HepG2 (cell line): Measurements from ENCODE around the gene VRK3. TPM values are rescaled to one million over a fixed set of nuclear protein-coding genes. Genes with fewer than 3 reads are reported as not detected.

Experiments
- CREM ChIP-seq, 2 experiments: sonication (generic) in 1 of 2; formaldehyde crosslinking in 1 of 2; IDR thresholded peaks; 2 replicates each; pipeline versions ENCODE4 v1.4.0 to v1.6.1; 2016 to 2020; ENCODE audit warnings: antibody characterized with exemption in 1 of 2, mild to moderate bottlenecking in 1 of 2, missing genetic modification reagents in 1 of 2
- HHEX ChIP-seq: IDR thresholded peaks from 2 replicates; pipeline ENCODE4 v1.6.1; 2016; ENCODE audit warnings: control low read depth
- HOXD1 ChIP-seq: sonication (generic); formaldehyde crosslinking; IDR thresholded peaks from 2 replicates; pipeline ENCODE4 v1.5.0; 2020; ENCODE audit warnings: missing genetic modification reagents
- MAF1 ChIP-seq: sonication (generic); formaldehyde crosslinking; IDR thresholded peaks from 2 replicates; pipeline ENCODE4 v1.5.0; 2020; ENCODE audit warnings: missing genetic modification reagents, borderline replicate concordance
- MED8 ChIP-seq: sonication (generic); formaldehyde crosslinking; IDR thresholded peaks from 2 replicates; pipeline ENCODE4 v1.8.1; 2023; ENCODE audit warnings: mild to moderate bottlenecking, missing genetic modification reagents; ENCODE audit not compliant: insufficient replicate concordance
- MYPOP ChIP-seq: sonication (generic); formaldehyde crosslinking; IDR thresholded peaks from 2 replicates; pipeline ENCODE4 v1.8.1; 2023; ENCODE audit warnings: mild to moderate bottlenecking, moderate library complexity, missing genetic modification reagents
- NCOA1 ChIP-seq: sonication (generic); formaldehyde crosslinking; IDR thresholded peaks from 2 replicates; pipeline ENCODE4 v1.9.0; 2021; ENCODE audit warnings: missing genetic modification reagents
- PHF21A ChIP-seq: sonication (generic); formaldehyde crosslinking; IDR thresholded peaks from 2 replicates; pipeline ENCODE4 v1.5.0; 2020; ENCODE audit warnings: mild to moderate bottlenecking, missing genetic modification reagents
- ZBTB3 ChIP-seq: sonication (generic); formaldehyde crosslinking; IDR thresholded peaks from 2 replicates; pipeline ENCODE4 v1.4.0; 2020; ENCODE audit warnings: low read depth, mild to moderate bottlenecking, moderate library complexity, missing genetic modification reagents, borderline replicate concordance
- ZNF333 ChIP-seq: sonication (generic); formaldehyde crosslinking; IDR thresholded peaks from 2 replicates; pipeline ENCODE4 v1.4.0; 2020; ENCODE audit warnings: mild to moderate bottlenecking, missing genetic modification reagents, borderline replicate concordance
- ZNF660 ChIP-seq: sonication (generic); formaldehyde crosslinking; IDR thresholded peaks from 2 replicates; pipeline ENCODE4 v1.5.1; 2020; ENCODE audit warnings: mild to moderate bottlenecking, low read depth, missing genetic modification reagents, borderline replicate concordance
- ZNF670 ChIP-seq: sonication (generic); formaldehyde crosslinking; IDR thresholded peaks from 2 replicates; pipeline ENCODE4 v1.8.0; 2022; ENCODE audit warnings: mild to moderate bottlenecking, missing genetic modification reagents, borderline replicate concordance
- ZNF780A ChIP-seq: sonication (generic); formaldehyde crosslinking; IDR thresholded peaks from 2 replicates; pipeline ENCODE4 v1.8.0; 2022; ENCODE audit warnings: mild to moderate bottlenecking, missing genetic modification reagents, moderate library complexity
- polyA plus RNA-seq, 8 experiments: library from polyadenylated mRNA; depleted of rRNA in 3 of 8; stranded (reverse) in 7 of 8; unstranded in 1 of 8; fragments of >200 nt; fragmentation: Illumina TruSeq in 4 of 8; extraction: Trizol in 4 of 8; gene quantifications; 2 replicates each; pipeline versions ENCODE4 v1.2.1 to v1.2.3, GENCODE V29; 2011 to 2016; ENCODE audit warnings: low read depth in 4 of 8, missing spikeins in 1 of 8, mixed read lengths in 1 of 8; ENCODE audit not compliant: insufficient read depth in 1 of 8
- total RNA-seq, 5 experiments: library from RNA; depleted of rRNA; stranded (reverse); fragments of >200 nt; fragmentation: Illumina TruSeq; extraction: Trizol; gene quantifications; 2 replicates each; pipeline ENCODE4 v1.2.3, GENCODE V29; 2016; ENCODE audit warnings: low read depth in 1 of 5
- TF ChIP-seq, protein P1 (sequence below), 2 experiments: fragments of 450-650 bp in 1 of 2; sonication (generic) in 1 of 2; formaldehyde crosslinking in 1 of 2; IDR thresholded peaks; 2 replicates each; pipeline versions ENCODE4 v1.6.1 to v1.8.0; 2016 to 2022; ENCODE audit warnings: antibody characterized with exemption in 1 of 2, mild to moderate bottlenecking in 1 of 2, missing genetic modification reagents in 1 of 2
- TF ChIP-seq, protein P2 (sequence below): sonication (generic); formaldehyde crosslinking; IDR thresholded peaks from 2 replicates; pipeline ENCODE4 v1.5.0; 2020; ENCODE audit warnings: mild to moderate bottlenecking, missing genetic modification reagents

Gene VRK3
- total and polyA plus RNA-seq, 2 of the 13 experiments (the other 11 are each of a cell fraction or from before 2014, with no cell fraction given) = 23.8 to 28.3 TPM

DNA sequence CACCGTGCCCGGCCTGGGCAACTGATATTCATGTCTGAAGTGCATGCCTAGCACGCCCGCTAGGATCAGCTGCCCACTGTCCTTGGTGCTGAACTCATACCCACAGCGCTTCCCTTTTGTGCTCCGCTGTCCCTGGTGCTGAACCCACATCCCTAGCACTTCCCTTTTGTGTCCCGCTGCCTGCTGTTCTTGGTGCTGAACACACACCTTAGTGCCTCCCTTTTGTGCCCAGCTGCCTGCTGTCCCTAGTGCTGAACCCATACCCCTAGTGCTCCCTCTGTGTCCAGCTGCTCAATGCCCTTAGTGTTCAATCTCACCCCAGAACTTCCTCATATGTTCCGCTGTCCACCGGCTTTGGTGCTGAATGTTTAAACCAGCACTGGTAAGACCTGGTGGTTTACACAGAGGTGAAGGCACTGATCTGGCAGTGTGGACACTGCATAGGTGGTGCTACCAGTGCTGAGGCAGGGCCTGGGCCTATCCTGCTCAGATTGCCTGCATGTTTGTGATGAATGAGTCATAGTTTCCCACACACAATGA is 37.9 kb downstream of the VRK3 start (continued):
- TF ChIP-seq, protein P1, sequence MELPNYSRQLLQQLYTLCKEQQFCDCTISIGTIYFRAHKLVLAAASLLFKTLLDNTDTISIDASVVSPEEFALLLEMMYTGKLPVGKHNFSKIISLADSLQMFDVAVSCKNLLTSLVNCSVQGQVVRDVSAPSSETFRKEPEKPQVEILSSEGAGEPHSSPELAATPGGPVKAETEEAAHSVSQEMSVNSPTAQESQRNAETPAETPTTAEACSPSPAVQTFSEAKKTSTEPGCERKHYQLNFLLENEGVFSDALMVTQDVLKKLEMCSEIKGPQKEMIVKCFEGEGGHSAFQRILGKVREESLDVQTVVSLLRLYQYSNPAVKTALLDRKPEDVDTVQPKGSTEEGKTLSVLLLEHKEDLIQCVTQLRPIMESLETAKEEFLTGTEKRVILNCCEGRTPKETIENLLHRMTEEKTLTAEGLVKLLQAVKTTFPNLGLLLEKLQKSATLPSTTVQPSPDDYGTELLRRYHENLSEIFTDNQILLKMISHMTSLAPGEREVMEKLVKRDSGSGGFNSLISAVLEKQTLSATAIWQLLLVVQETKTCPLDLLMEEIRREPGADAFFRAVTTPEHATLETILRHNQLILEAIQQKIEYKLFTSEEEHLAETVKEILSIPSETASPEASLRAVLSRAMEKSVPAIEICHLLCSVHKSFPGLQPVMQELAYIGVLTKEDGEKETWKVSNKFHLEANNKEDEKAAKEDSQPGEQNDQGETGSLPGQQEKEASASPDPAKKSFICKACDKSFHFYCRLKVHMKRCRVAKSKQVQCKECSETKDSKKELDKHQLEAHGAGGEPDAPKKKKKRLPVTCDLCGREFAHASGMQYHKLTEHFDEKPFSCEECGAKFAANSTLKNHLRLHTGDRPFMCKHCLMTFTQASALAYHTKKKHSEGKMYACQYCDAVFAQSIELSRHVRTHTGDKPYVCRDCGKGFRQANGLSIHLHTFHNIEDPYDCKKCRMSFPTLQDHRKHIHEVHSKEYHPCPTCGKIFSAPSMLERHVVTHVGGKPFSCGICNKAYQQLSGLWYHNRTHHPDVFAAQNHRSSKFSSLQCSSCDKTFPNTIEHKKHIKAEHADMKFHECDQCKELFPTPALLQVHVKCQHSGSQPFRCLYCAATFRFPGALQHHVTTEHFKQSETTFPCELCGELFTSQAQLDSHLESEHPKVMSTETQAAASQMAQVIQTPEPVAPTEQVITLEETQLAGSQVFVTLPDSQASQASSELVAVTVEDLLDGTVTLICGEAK (IDR thresholded peaks at IDR 0.05) = no peak
- TF ChIP-seq, protein P1 (CRISPR knock-in tag; IDR thresholded peaks at IDR 0.05) = peak; percentile 99
- no peak for TF ChIP-seq CREM (IDR thresholded peaks at IDR 0.05)
- peak; percentile 68; the same call in 1 of the 2 replicates for TF ChIP-seq CREM (CRISPR knock-in tag; IDR thresholded peaks at IDR 0.05)
- TF ChIP-seq ZNF780A (CRISPR knock-in tag) = peak; percentile 100
- peak; percentile 99 for TF ChIP-seq MYPOP (CRISPR knock-in tag)
- TF ChIP-seq NCOA1 (CRISPR knock-in tag) = peak; percentile 100
- peak; percentile 99 for TF ChIP-seq ZNF660
- TF ChIP-seq MED8 (CRISPR knock-in tag) = peak; percentile 97
- TF ChIP-seq, protein P2, sequence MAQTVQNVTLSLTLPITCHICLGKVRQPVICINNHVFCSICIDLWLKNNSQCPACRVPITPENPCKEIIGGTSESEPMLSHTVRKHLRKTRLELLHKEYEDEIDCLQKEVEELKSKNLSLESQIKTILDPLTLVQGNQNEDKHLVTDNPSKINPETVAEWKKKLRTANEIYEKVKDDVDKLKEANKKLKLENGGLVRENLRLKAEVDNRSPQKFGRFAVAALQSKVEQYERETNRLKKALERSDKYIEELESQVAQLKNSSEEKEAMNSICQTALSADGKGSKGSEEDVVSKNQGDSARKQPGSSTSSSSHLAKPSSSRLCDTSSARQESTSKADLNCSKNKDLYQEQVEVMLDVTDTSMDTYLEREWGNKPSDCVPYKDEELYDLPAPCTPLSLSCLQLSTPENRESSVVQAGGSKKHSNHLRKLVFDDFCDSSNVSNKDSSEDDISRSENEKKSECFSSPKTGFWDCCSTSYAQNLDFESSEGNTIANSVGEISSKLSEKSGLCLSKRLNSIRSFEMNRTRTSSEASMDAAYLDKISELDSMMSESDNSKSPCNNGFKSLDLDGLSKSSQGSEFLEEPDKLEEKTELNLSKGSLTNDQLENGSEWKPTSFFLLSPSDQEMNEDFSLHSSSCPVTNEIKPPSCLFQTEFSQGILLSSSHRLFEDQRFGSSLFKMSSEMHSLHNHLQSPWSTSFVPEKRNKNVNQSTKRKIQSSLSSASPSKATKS (CRISPR knock-in tag) = peak; percentile 100
- TF ChIP-seq ZNF670 (CRISPR knock-in tag) = peak; percentile 100
- peak; percentile 100 for TF ChIP-seq ZNF333 (CRISPR knock-in tag)
- peak; percentile 99 for TF ChIP-seq ZBTB3 (CRISPR knock-in tag)
- peak; percentile 99 for TF ChIP-seq HOXD1 (CRISPR knock-in tag)
- TF ChIP-seq MAF1 = peak; percentile 100
- TF ChIP-seq HHEX = peak; percentile 86
- TF ChIP-seq PHF21A (CRISPR knock-in tag) = peak; percentile 74
